Measurements from ENCODE around the gene STK32A. TPM values are rescaled to one million over a fixed set of nuclear protein-coding genes. Genes with fewer than 3 reads are reported as not detected.

The STK32A gene
- total RNA-seq, 4 donors from 2014 or later, result 0.51 to 2.0 (median 0.97) TPM; not detected in 1

- Histone ChIP-seq H3K27ac (no peak overlapping the region), H3K4me3 (no peak overlapping the region), H3K4me1 (no peaks in the 10 kb centered on the region), H3K27me3 (no peaks in the 10 kb centered on the region), H3K36me3 (no peaks in the 10 kb centered on the region), H3K9me3 (no peaks in the 10 kb centered on the region)
- TF ChIP-seq POLR2A (IDR thresholded peaks at IDR 0.05), result no peak
- no peak for TF ChIP-seq CTCF (IDR thresholded peaks at IDR 0.05)
- intact Hi-C loops (cut with DNase I; ENCODE audit: low total_unique reads), result no loop called here
- DNase-seq, result no peak
Measured at GRCh38 chr5:147303251-147303650, 68.4 kb downstream of the STK32A start.

- no peak for DNase-seq
- H3K27ac ChIP-seq, result no peak overlapping the region
- intact Hi-C loops (cut with DNase I; ENCODE audit: low total_unique reads), result no loop called here
Measured at GRCh38 chr5:147303976-147304375, 69.2 kb downstream of the STK32A start.

GRCh38 chr5:147305147-147305546 is 70.3 kb downstream of the STK32A start:
- H3K4me1 ChIP-seq, result no peaks in the 10 kb centered on the region
- DNase-seq, result no peak
- no peak overlapping the region for H3K27ac ChIP-seq
- no peaks in the 10 kb centered on the region for H3K36me3 ChIP-seq
- H3K27me3 ChIP-seq, result no peaks in the 10 kb centered on the region
- no peak overlapping the region for H3K4me3 ChIP-seq
- TF ChIP-seq CTCF (IDR thresholded peaks at IDR 0.05) (no peak), POLR2A (IDR thresholded peaks at IDR 0.05) (no peak)
- intact Hi-C loops (cut with DNase I; ENCODE audit: low total_unique reads), result no loop called here
- H3K9me3 ChIP-seq, result no peaks in the 10 kb centered on the region

More at GRCh38 chr5:147303976-147304375, 69.2 kb downstream of the STK32A start:
- Histone ChIP-seq H3K9me3 (no peaks in the 10 kb centered on the region), H3K4me3 (no peak overlapping the region), H3K36me3 (no peaks in the 10 kb centered on the region), H3K27me3 (no peaks in the 10 kb centered on the region), H3K4me1 (no peaks in the 10 kb centered on the region)
- TF ChIP-seq CTCF (IDR thresholded peaks at IDR 0.05) (no peak), POLR2A (IDR thresholded peaks at IDR 0.05) (no peak)

- Histone ChIP-seq H3K9me3 (no peaks in the 10 kb centered on the region), H3K27ac (no peak overlapping the region), H3K4me1 (no peaks in the 10 kb centered on the region), H3K27me3 (no peaks in the 10 kb centered on the region), H3K4me3 (no peak overlapping the region), H3K36me3 (no peaks in the 10 kb centered on the region)
- DNase-seq, result no peak
- no peak for TF ChIP-seq POLR2A (IDR thresholded peaks at IDR 0.05)
- no peak for TF ChIP-seq CTCF (IDR thresholded peaks at IDR 0.05)
- intact Hi-C loops (cut with DNase I; ENCODE audit: low total_unique reads), result no loop called here
Measured at GRCh38 chr5:147306351-147306750, 71.5 kb downstream of the STK32A start.

GRCh38 chr5:147307170-147307569 is 72.3 kb downstream of the STK32A start:
- Histone ChIP-seq H3K9me3 (no peaks in the 10 kb centered on the region), H3K27me3 (no peaks in the 10 kb centered on the region), H3K27ac (no peak overlapping the region), H3K4me1 (no peaks in the 10 kb centered on the region), H3K4me3 (no peak overlapping the region), H3K36me3 (no peaks in the 10 kb centered on the region)
- no peak for TF ChIP-seq CTCF (IDR thresholded peaks at IDR 0.05)
- no peak for TF ChIP-seq POLR2A (IDR thresholded peaks at IDR 0.05)
- DNase-seq, result no peak
- intact Hi-C loops (cut with DNase I; ENCODE audit: low total_unique reads), result no loop called here

Data from uterus (tissue), 4 donors.